ENCODE data around the gene EMCN. TPM values are rescaled to one million over a fixed set of nuclear protein-coding genes. Genes with fewer than 3 reads are reported as not detected.

EMCN gene
- total and polyA plus RNA-seq, 2 of the 8 experiments (the other 6 are each of a cell fraction or from before 2014, with no cell fraction given), result not detected

DNA sequence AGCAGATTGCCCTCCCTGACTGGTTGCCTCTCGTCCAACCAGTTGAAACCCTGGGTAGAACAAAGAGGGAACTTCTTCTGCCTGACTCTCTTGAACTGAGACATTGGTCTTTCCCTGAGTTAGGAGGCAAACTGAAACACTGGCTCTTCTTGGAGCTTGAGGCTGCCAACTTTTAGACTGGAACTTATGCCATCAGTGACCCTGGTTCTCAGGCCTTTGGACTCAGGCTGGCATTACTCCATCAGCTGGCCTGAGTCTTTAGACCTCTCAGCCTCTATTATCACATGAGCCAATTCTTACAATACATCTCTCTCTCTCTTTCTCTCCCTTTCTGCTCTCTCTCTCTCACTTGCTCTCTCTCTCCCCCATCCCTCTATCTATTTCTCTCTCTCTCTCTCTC is 86.4 kb downstream of the EMCN start (continued):
- TF ChIP-seq, protein P1, sequence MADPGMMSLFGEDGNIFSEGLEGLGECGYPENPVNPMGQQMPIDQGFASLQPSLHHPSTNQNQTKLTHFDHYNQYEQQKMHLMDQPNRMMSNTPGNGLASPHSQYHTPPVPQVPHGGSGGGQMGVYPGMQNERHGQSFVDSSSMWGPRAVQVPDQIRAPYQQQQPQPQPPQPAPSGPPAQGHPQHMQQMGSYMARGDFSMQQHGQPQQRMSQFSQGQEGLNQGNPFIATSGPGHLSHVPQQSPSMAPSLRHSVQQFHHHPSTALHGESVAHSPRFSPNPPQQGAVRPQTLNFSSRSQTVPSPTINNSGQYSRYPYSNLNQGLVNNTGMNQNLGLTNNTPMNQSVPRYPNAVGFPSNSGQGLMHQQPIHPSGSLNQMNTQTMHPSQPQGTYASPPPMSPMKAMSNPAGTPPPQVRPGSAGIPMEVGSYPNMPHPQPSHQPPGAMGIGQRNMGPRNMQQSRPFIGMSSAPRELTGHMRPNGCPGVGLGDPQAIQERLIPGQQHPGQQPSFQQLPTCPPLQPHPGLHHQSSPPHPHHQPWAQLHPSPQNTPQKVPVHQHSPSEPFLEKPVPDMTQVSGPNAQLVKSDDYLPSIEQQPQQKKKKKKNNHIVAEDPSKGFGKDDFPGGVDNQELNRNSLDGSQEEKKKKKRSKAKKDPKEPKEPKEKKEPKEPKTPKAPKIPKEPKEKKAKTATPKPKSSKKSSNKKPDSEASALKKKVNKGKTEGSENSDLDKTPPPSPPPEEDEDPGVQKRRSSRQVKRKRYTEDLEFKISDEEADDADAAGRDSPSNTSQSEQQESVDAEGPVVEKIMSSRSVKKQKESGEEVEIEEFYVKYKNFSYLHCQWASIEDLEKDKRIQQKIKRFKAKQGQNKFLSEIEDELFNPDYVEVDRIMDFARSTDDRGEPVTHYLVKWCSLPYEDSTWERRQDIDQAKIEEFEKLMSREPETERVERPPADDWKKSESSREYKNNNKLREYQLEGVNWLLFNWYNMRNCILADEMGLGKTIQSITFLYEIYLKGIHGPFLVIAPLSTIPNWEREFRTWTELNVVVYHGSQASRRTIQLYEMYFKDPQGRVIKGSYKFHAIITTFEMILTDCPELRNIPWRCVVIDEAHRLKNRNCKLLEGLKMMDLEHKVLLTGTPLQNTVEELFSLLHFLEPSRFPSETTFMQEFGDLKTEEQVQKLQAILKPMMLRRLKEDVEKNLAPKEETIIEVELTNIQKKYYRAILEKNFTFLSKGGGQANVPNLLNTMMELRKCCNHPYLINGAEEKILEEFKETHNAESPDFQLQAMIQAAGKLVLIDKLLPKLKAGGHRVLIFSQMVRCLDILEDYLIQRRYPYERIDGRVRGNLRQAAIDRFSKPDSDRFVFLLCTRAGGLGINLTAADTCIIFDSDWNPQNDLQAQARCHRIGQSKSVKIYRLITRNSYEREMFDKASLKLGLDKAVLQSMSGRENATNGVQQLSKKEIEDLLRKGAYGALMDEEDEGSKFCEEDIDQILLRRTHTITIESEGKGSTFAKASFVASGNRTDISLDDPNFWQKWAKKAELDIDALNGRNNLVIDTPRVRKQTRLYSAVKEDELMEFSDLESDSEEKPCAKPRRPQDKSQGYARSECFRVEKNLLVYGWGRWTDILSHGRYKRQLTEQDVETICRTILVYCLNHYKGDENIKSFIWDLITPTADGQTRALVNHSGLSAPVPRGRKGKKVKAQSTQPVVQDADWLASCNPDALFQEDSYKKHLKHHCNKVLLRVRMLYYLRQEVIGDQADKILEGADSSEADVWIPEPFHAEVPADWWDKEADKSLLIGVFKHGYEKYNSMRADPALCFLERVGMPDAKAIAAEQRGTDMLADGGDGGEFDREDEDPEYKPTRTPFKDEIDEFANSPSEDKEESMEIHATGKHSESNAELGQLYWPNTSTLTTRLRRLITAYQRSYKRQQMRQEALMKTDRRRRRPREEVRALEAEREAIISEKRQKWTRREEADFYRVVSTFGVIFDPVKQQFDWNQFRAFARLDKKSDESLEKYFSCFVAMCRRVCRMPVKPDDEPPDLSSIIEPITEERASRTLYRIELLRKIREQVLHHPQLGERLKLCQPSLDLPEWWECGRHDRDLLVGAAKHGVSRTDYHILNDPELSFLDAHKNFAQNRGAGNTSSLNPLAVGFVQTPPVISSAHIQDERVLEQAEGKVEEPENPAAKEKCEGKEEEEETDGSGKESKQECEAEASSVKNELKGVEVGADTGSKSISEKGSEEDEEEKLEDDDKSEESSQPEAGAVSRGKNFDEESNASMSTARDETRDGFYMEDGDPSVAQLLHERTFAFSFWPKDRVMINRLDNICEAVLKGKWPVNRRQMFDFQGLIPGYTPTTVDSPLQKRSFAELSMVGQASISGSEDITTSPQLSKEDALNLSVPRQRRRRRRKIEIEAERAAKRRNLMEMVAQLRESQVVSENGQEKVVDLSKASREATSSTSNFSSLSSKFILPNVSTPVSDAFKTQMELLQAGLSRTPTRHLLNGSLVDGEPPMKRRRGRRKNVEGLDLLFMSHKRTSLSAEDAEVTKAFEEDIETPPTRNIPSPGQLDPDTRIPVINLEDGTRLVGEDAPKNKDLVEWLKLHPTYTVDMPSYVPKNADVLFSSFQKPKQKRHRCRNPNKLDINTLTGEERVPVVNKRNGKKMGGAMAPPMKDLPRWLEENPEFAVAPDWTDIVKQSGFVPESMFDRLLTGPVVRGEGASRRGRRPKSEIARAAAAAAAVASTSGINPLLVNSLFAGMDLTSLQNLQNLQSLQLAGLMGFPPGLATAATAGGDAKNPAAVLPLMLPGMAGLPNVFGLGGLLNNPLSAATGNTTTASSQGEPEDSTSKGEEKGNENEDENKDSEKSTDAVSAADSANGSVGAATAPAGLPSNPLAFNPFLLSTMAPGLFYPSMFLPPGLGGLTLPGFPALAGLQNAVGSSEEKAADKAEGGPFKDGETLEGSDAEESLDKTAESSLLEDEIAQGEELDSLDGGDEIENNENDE (IDR thresholded peaks at IDR 0.05; ENCODE audit: insufficient replicate concordance, low read length), result no peak
